GM18861 (cell line): Measurements from ENCODE around the gene PIAS3.

Experiments used
- ATAC-seq: cut with Tn5 transposase; IDR thresholded peaks from one replicate; pipeline ENCODE4 v1.9.1; 2021; ENCODE audit not compliant: unreplicated experiment

Gene PIAS3

GRCh38 chr1:145858901-145859490 lies at the start of gene PIAS3:
TSS of gene PIAS3 (minus strand) at chr1:145859081. CDS start at chr1:145858990, 91 bp downstream.
- ATAC-seq = peak; percentile 80

GRCh38 chr1:145908653-145909052 lies 49.8 kb upstream of the PIAS3 start:
- no peak for ATAC-seq

GRCh38 chr1:145906954-145907753 lies 48.3 kb upstream of the PIAS3 start:
- ATAC-seq = no peak

- ATAC-seq = no peak
These were observed 42.6 kb upstream of the PIAS3 start for GRCh38 chr1:145901312-145902021.

- ATAC-seq = no peak
These were observed 39.9 kb upstream of the PIAS3 start for GRCh38 chr1:145898756-145899155.

- no peak for ATAC-seq
These were observed 39.1 kb upstream of the PIAS3 start for GRCh38 chr1:145897969-145898368.

GRCh38 chr1:145895471-145895870 lies 36.6 kb upstream of the PIAS3 start:
- ATAC-seq = no peak

- ATAC-seq = no peak
These were observed 34.6 kb upstream of the PIAS3 start for GRCh38 chr1:145893306-145894055.

- ATAC-seq = no peak
These were observed 33.7 kb upstream of the PIAS3 start for GRCh38 chr1:145892486-145893087.

GRCh38 chr1:145891587-145892485 lies 33.0 kb upstream of the PIAS3 start:
- ATAC-seq = no peak

- ATAC-seq = no peak
These were observed 32.3 kb upstream of the PIAS3 start for GRCh38 chr1:145891143-145891542.

GRCh38 chr1:145889722-145890121 lies 30.8 kb upstream of the PIAS3 start:
- ATAC-seq = no peak

GRCh38 chr1:145887631-145888030 lies 28.8 kb upstream of the PIAS3 start:
- ATAC-seq = no peak

GRCh38 chr1:145886816-145887215 lies 27.9 kb upstream of the PIAS3 start:
- ATAC-seq = no peak

- ATAC-seq = no peak
These were observed 27.5 kb upstream of the PIAS3 start for GRCh38 chr1:145886390-145886789.

- peak; percentile 93 for ATAC-seq
These were observed 26.9 kb upstream of the PIAS3 start, which contains the start of gene ANKRD35 for GRCh38 chr1:145885738-145886287. TSS of gene ANKRD35 (minus strand) at chr1:145885866. CDS start at chr1:145885758, 108 bp downstream.

GRCh38 chr1:145884675-145885074 lies 25.8 kb upstream of the PIAS3 start:
- ATAC-seq = no peak

- ATAC-seq = no peak
These were observed 20.9 kb upstream of the PIAS3 start for GRCh38 chr1:145879775-145880174.

GRCh38 chr1:145878724-145879123 lies 19.8 kb upstream of the PIAS3 start:
- ATAC-seq = no peak
